Colonic mucosa (tissue), 4 donors: ENCODE results near the gene GRIA4. TPM values are rescaled to one million over a fixed set of nuclear protein-coding genes. Genes with fewer than 3 reads are reported as not detected.

Source experiments
- DNase-seq: peaks from one replicate; pipeline ENCODE4 v3.0.0-alpha.2; 2020
- H3K27ac ChIP-seq: fragments of 200-600 bp; one replicate; pipeline ENCODE4 v1.8.0; 2021
- H3K27me3 ChIP-seq: fragments of 200-600 bp; one replicate; pipeline ENCODE4 v1.8.0; 2021
- H3K36me3 ChIP-seq: fragments of 200-600 bp; one replicate; pipeline ENCODE4 v1.8.0; 2021
- H3K4me1 ChIP-seq: fragments of 200-600 bp; one replicate; pipeline ENCODE4 v1.8.0; 2021; ENCODE audit warnings: mild to moderate bottlenecking
- H3K4me3 ChIP-seq: fragments of 200-600 bp; one replicate; pipeline ENCODE4 v1.8.0; 2021
- H3K9ac ChIP-seq, 2 donors: one replicate each; pipeline ENCODE4 v1.7.0; 2013; ENCODE audit warnings: control low read depth in 2 of 2, low read depth in 2 of 2, low read length in 2 of 2
- H3K9me3 ChIP-seq: fragments of 200-600 bp; one replicate; pipeline ENCODE4 v1.8.0; 2021
- intact Hi-C: fragments of 100-400 bp; cut with DNase I; formaldehyde crosslinking; loops from one replicate; pipeline ENCODE4 v1.14.1; 2022
- total RNA-seq, 2 donors: library from RNA; stranded (reverse); fragmentation: NEBNext Ultra II Directional in 1 of 2; extraction: Animal tissue kit (Norgen Biotek cat#: 25700) in 1 of 2; gene quantifications; one replicate each; pipeline ENCODE4 v1.2.1, GENCODE V29; 2021
- TF ChIP-seq, protein P1 (sequence below): fragments of 200-600 bp; IDR thresholded peaks from one replicate; pipeline ENCODE4 v1.8.0; 2022; ENCODE audit warnings: antibody characterized with exemption, mild to moderate bottlenecking
- donor health status: healthy.
- donor health status: DM: no; HTN: no; CAD: no.
- donor health status: DM: no; HTN: no; CAD: no.

Gene GRIA4
- total RNA-seq, 2 donors from 2014 or later: 0.67 to 0.69 TPM

DNA sequence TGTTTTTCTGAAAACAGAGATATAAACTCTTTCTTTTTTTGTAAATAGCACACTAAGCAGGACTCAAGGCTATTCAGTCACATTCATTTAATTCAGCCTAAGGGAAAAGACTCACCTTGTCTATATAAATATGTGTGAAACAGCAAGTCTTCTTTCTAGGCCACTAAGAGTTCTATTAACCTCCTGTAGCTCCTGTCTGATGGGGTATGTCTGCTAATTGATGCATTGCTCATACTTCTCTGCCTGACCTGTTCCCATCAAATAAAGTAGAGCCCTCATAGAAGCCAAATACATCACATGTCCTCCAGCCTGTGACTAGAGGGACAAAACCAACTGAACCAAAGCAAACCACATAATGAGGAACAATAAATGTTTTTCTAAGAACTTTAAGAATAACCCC is 344.0 kb downstream of the GRIA4 start:
- H3K27me3 ChIP-seq: no peaks in the 10 kb centered on the region
- no peak overlapping the region for H3K4me3 ChIP-seq
- no peaks in the 10 kb centered on the region for H3K9me3 ChIP-seq
- intact Hi-C loops: no loop called here
- DNase-seq: no peak
- no peaks in the 10 kb centered on the region for H3K36me3 ChIP-seq
- H3K9ac ChIP-seq: no peak overlapping the region
- no peaks in the 10 kb centered on the region for H3K4me1 ChIP-seq
- H3K27ac ChIP-seq: no peak overlapping the region
- TF ChIP-seq, protein P1, sequence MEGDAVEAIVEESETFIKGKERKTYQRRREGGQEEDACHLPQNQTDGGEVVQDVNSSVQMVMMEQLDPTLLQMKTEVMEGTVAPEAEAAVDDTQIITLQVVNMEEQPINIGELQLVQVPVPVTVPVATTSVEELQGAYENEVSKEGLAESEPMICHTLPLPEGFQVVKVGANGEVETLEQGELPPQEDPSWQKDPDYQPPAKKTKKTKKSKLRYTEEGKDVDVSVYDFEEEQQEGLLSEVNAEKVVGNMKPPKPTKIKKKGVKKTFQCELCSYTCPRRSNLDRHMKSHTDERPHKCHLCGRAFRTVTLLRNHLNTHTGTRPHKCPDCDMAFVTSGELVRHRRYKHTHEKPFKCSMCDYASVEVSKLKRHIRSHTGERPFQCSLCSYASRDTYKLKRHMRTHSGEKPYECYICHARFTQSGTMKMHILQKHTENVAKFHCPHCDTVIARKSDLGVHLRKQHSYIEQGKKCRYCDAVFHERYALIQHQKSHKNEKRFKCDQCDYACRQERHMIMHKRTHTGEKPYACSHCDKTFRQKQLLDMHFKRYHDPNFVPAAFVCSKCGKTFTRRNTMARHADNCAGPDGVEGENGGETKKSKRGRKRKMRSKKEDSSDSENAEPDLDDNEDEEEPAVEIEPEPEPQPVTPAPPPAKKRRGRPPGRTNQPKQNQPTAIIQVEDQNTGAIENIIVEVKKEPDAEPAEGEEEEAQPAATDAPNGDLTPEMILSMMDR: no peak

DNA sequence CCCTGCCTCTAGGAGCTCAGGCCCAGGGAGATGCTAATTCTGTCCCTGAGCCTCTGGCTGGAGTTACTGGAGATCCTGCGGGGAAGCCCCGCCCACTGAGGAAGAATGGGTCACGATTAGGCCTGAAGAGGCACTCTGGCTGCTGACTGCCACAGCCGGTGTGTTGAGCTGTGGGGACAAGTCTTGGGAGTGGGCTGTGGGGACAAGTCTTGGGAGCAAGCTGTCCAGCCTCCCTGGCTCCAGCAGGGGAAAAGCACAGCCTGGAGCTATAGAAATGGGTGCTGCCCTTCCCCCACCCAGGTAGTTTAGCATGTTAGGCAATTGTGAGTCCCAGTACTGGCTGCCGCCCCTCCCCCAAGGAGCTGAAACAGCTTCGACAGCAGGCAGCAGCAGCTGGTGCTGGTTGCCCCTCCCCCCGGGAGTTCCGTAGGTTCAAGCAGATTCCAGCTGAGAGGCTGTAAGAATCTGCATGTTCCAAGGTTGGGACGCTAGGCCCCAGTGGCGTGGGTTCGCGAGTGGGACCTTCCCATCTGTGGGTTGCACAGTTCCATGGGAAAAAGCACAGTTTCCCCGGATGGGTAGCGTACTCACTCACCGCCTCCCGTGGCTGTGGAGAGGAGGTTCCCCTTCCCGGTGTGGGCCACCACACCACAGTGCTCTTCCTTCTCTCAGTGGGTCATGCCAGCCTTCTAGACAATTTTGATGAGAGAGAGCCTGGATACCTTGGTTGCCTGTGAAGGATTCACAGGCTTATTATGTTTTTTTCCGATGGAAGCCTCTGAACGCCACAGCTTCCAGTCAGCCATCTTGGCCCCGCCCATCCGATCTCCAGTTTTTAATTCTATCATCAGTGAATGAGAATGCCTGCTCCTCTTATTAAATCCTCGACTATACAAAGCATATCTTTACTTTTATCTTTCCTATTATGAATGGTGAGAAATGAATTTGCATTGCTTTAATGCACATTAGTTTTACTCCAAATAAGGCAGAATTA is 350.7 kb downstream of the GRIA4 start:
- DNase-seq: no peak
- no peaks in the 10 kb centered on the region for H3K9me3 ChIP-seq
- TF ChIP-seq, protein P1: no peak
- H3K4me1 ChIP-seq: no peaks in the 10 kb centered on the region
- H3K9ac ChIP-seq: no peak overlapping the region
- no peaks in the 10 kb centered on the region for H3K27me3 ChIP-seq
- no peak overlapping the region for H3K27ac ChIP-seq
- H3K4me3 ChIP-seq: no peak overlapping the region
- intact Hi-C loops: no loop called here
- H3K36me3 ChIP-seq: no peaks in the 10 kb centered on the region

DNA sequence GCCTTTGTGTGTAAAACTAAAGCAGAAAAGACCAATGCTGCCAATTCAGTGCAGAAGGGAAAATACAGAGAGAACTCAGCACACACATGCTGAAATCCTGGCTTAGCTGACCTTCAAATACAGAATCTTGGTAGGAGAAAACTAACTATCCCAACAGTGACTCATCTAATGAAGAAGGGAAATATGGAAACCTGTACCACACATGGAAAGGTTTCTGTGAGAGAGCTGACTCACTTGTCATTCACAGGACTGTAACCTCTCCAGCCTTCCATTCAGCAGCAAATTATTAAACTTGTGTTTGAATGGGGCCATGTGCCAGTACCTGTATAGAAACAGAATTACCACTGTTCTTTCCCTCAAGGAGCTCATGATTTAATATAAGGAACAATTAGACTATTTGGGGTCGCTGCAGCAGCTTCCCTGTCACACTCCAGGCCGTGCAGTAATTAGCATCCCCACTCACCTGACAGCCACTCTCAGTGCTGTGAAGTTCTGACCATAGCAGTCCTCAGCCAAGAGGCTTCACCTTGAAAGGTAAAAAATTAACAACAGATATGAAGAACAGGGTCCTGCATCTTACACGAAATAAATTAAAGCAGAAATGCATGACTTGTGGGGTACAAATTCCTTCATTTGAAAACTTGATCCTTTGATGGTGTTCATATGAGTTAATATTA is 358.3 kb downstream of the GRIA4 start:
- Histone ChIP-seq H3K27ac (no peak overlapping the region), H3K9me3 (no peaks in the 10 kb centered on the region), H3K4me1 (no peaks in the 10 kb centered on the region), H3K27me3 (no peaks in the 10 kb centered on the region), H3K4me3 (no peak overlapping the region), H3K36me3 (no peaks in the 10 kb centered on the region), H3K9ac (no peak overlapping the region)
- intact Hi-C loops: no loop called here
- DNase-seq: no peak
- TF ChIP-seq, protein P1: no peak

DNA sequence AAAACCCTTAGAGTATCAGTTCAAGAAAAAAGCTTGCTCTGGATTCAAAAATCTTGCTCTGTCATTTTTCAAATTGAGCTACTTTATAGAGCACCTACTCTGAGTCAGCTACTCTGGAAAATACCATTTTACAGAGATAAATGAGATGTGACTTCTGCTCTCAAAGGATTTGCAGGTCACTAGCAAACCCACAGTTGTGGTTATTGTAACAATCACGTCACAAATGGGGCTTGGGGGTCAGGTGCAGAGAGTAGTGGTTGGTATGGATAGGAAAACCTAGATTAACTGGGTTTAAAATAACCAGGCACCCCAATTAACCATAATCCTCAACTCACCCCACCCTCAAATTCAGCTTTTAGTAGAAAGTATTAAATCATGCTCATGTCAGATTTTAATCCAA is 359.9 kb downstream of the GRIA4 start:
- Histone ChIP-seq H3K9ac (no peak overlapping the region), H3K27ac (no peak overlapping the region), H3K4me1 (no peaks in the 10 kb centered on the region), H3K36me3 (no peaks in the 10 kb centered on the region), H3K4me3 (no peak overlapping the region), H3K9me3 (no peaks in the 10 kb centered on the region), H3K27me3 (no peaks in the 10 kb centered on the region)
- intact Hi-C loops: no loop called here
- TF ChIP-seq, protein P1: no peak
- DNase-seq: no peak

DNA sequence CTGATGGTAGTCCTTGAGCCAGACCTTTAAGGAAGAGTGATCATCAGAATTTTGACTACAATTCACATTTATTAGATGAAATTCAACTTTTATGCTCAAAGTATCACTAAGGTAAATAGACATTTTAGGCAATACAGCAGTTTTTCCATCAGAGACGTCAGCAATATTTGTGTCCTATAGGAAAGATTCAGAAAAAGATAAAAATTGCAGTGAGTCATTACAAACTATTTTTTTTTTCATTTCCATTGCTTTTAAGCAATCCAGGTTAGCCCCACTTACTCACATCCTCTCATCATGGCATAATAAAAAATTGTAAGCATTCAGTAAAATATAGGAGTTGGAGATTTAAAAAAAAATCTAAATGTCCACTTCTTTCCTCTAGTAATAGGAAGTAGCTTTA is 365.3 kb downstream of the GRIA4 start:
- Histone ChIP-seq H3K27me3 (no peaks in the 10 kb centered on the region), H3K9ac (no peak overlapping the region), H3K9me3 (no peaks in the 10 kb centered on the region), H3K4me1 (no peaks in the 10 kb centered on the region), H3K36me3 (no peaks in the 10 kb centered on the region), H3K27ac (no peak overlapping the region), H3K4me3 (no peak overlapping the region)
- no peak for DNase-seq
- intact Hi-C loops: no loop called here
- TF ChIP-seq, protein P1: no peak
